Transverse colon (tissue), 4 donors: ENCODE data around the gene CHMP6. TPM values are rescaled to one million over a fixed set of nuclear protein-coding genes. Genes with fewer than 3 reads are reported as not detected.
A peak's percentile ranks its signal among the peaks of the same experiment; 100 is the strongest.

Experiments
- DNase-seq: peaks from one replicate; pipeline ENCODE4 v3.0.0-alpha.2; 2019
- H3K27ac ChIP-seq, 4 donors: fragments of 200-600 bp; sonication (generic); 2 replicates each; pipeline ENCODE4 v1.5.1; 2016 to 2018; ENCODE audit warnings: inconsistent platforms in 4 of 4
- H3K27me3 ChIP-seq: fragments of 200-600 bp; sonication (generic); 2 replicates; pipeline ENCODE4 v1.5.1; 2017; ENCODE audit warnings: inconsistent platforms
- H3K36me3 ChIP-seq, 4 donors: fragments of 200-600 bp; sonication (generic); 2 replicates each; pipeline ENCODE4 v1.5.1; 2017 to 2019; ENCODE audit warnings: inconsistent platforms in 4 of 4
- H3K4me1 ChIP-seq, 4 donors: fragments of 200-600 bp; sonication (generic); 2 replicates each; pipeline ENCODE4 v1.5.1; 2017 to 2020; ENCODE audit warnings: inconsistent platforms in 4 of 4
- H3K4me3 ChIP-seq, 4 donors: fragments of 200-600 bp; sonication (generic); 1 replicate in 1 of 4; 2 replicates in 3 of 4; pipeline versions ENCODE4 v1.5.1 to v1.6.1; 2017 to 2019; ENCODE audit warnings: inconsistent platforms in 4 of 4
- H3K9me3 ChIP-seq, 2 donors: fragments of 200-600 bp; sonication (generic); 2 replicates each; pipeline ENCODE4 v1.5.1; 2017 to 2019; ENCODE audit warnings: inconsistent platforms in 2 of 2
- EP300 ChIP-seq: sonication (generic); formaldehyde crosslinking; IDR thresholded peaks from one replicate; pipeline ENCODE4 v1.6.1; 2017; ENCODE audit warnings: antibody characterized with exemption, low read depth
- POLR2A ChIP-seq: fragments of 450-650 bp; IDR thresholded peaks from one replicate; pipeline ENCODE4 v1.6.1; 2016; ENCODE audit warnings: antibody characterized with exemption, mild to moderate bottlenecking, moderate library complexity
- POLR2AphosphoS5 ChIP-seq, 3 donors: sonication (generic); formaldehyde crosslinking; IDR thresholded peaks; one replicate each; pipeline ENCODE4 v1.6.1; 2016; ENCODE audit warnings: antibody characterized with exemption in 3 of 3
- WGBS, 2 donors: methylation state at CpG; one replicate each; pipeline ENCODE4 v1.1.5; 2018; ENCODE audit warnings: low coverage in 1 of 2; 5-methylcytosine and 5-hydroxymethylcytosine counted together
- in situ Hi-C, 4 donors: fragments of 200-750 bp; cut with MboI; loops; one replicate each; pipeline versions ENCODE4 v1.15.0 to v1.15.1; 2017; ENCODE audit warnings: low sequenced_read_pairs in 3 of 4, low pct_ligation_motif_present in 1 of 4, low pct_unique_long_range_greater_than_20kb in 1 of 4
- intact Hi-C: fragments of 100-400 bp; cut with DNase I; formaldehyde crosslinking; loops from one replicate; pipeline ENCODE4 v1.15.1; 2023; ENCODE audit warnings: low total_unique reads
- total RNA-seq, 4 donors: library from RNA; depleted of rRNA; stranded (reverse); fragments of >200 nt; gene quantifications; one replicate each; pipeline ENCODE4 v1.1.0, GENCODE V29; 2016
- TF ChIP-seq, protein P1 (sequence below), 5 experiments: fragments of 200-600 bp in 3 of 5; fragments of 450-650 bp in 2 of 5; sonication (generic) in 3 of 5; IDR thresholded peaks; 1 replicate in 2 of 5; 2 replicates in 3 of 5; pipeline ENCODE4 v1.5.1; 2016 to 2017; ENCODE audit warnings: antibody characterized with exemption in 5 of 5, inconsistent platforms in 3 of 5, mild to moderate bottlenecking in 2 of 5, moderate library complexity in 1 of 5

Gene CHMP6
- total RNA-seq, 4 donors from 2014 or later, result 38.6 to 107 (median 41.7) TPM

DNA sequence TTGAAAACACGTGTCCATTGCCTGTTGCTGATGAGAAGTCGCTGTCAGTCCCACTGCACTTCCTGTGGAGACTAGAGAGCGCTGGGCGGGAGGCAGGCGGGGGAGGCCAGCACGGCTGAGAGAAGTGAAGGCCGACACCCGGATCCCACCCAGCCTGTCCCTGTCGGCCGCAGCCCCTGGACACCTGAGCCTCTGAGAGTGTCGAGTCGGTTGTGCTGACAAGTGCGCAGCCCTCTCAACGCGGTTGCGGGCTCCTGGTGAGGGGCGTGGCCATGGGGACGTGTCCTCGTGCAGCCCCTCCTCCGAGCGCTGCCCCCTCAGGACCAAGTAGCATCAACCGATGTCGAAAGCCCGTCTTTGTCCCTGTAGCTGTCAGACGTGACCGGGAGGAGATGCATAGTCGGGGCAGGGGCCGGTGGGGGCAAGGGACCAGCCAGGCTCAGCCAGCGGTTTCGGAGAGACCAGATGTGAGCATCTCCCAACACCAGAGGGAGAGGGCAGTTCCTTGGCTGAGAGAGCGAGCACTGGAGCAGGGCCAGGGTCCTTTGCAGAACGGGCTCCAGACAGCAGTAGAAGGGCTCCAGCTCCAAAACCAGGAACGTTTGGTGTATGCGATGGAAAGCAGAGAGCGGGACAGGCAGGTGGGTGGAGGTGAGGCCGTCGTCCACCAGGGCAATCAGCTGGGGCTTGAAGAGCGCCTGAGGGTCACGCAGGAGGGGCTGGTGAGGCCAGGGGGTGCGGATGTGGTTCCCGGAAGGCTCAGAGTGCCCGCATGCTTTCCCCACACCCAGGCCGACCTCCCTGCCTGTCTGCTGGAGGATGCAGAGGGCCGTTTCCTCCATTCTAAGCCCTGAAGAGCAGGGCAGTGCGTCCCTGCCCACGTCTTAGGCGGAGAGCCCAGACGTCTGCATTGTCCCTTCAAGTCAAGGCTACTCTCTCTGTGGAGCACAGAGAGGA lies 43.3 kb upstream of the CHMP6 start:
- peaks cover 0 to 9% (median 3%) of the 10 kb centered on the region in 4 donors for H3K36me3 ChIP-seq
- intact Hi-C loops (no loop called here), in situ Hi-C loops (no loop called here)
- no peak overlapping the region for H3K27ac ChIP-seq
- H3K9me3 ChIP-seq, result no peaks in the 10 kb centered on the region
- H3K4me1 ChIP-seq, result peaks cover 0 to 2% (median 1%) of the 10 kb centered on the region in 4 donors
- TF ChIP-seq, protein P1, sequence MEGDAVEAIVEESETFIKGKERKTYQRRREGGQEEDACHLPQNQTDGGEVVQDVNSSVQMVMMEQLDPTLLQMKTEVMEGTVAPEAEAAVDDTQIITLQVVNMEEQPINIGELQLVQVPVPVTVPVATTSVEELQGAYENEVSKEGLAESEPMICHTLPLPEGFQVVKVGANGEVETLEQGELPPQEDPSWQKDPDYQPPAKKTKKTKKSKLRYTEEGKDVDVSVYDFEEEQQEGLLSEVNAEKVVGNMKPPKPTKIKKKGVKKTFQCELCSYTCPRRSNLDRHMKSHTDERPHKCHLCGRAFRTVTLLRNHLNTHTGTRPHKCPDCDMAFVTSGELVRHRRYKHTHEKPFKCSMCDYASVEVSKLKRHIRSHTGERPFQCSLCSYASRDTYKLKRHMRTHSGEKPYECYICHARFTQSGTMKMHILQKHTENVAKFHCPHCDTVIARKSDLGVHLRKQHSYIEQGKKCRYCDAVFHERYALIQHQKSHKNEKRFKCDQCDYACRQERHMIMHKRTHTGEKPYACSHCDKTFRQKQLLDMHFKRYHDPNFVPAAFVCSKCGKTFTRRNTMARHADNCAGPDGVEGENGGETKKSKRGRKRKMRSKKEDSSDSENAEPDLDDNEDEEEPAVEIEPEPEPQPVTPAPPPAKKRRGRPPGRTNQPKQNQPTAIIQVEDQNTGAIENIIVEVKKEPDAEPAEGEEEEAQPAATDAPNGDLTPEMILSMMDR (IDR thresholded peaks at IDR 0.05), result no peak
- TF ChIP-seq EP300 (no peak), POLR2AphosphoS5 (IDR thresholded peaks at IDR 0.05) (no peak), POLR2A (no peak)
- 88% methylated on average over 48 of the region's 48 CpGs; no CpG with 5 or more reads in 1 of the 2 donors for WGBS, 2 donors
- no peak overlapping the region for H3K4me3 ChIP-seq
- DNase-seq, result no peak
- no peaks in the 10 kb centered on the region for H3K27me3 ChIP-seq

DNA sequence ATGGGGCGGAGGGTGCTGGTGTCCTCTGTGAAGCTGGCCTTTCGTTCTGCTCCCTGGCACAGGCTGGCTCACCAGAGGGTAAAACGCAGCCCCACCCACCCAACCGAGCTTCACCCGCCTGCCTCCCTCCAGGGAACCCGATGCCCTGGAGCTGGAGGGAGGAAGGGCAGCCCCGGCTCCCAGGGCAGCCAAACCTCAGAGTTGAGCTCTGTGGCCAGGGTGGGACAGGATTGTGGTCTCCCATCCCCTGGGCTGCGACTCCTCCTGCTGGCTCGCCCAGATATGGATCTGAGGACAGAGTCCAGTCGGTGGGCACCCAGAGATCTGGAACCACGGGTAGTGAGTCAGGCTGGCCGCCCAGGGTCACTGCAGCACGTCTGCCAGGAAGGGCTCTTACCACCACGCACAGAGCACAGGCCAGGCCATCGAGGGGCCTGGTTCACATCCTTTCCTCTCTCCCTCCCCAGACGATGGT lies 42.6 kb upstream of the CHMP6 start:
- H3K27me3 ChIP-seq, result no peaks in the 10 kb centered on the region
- H3K36me3 ChIP-seq, result peaks cover 0 to 9% (median 3%) of the 10 kb centered on the region in 4 donors
- in situ Hi-C loops (no loop called here), intact Hi-C loops (no loop called here)
- no peak overlapping the region for H3K4me3 ChIP-seq
- WGBS, 2 donors, result 86% methylated on average over 16 of the region's 16 CpGs; no CpG with 5 or more reads in 1 of the 2 donors
- DNase-seq, result no peak
- H3K27ac ChIP-seq, result no peak overlapping the region
- TF ChIP-seq POLR2A (no peak), EP300 (no peak), POLR2AphosphoS5 (IDR thresholded peaks at IDR 0.05) (no peak)
- TF ChIP-seq, protein P1 (IDR thresholded peaks at IDR 0.05), result no peak
- H3K4me1 ChIP-seq, result no peaks in the 10 kb centered on the region
- H3K9me3 ChIP-seq, result no peaks in the 10 kb centered on the region

DNA sequence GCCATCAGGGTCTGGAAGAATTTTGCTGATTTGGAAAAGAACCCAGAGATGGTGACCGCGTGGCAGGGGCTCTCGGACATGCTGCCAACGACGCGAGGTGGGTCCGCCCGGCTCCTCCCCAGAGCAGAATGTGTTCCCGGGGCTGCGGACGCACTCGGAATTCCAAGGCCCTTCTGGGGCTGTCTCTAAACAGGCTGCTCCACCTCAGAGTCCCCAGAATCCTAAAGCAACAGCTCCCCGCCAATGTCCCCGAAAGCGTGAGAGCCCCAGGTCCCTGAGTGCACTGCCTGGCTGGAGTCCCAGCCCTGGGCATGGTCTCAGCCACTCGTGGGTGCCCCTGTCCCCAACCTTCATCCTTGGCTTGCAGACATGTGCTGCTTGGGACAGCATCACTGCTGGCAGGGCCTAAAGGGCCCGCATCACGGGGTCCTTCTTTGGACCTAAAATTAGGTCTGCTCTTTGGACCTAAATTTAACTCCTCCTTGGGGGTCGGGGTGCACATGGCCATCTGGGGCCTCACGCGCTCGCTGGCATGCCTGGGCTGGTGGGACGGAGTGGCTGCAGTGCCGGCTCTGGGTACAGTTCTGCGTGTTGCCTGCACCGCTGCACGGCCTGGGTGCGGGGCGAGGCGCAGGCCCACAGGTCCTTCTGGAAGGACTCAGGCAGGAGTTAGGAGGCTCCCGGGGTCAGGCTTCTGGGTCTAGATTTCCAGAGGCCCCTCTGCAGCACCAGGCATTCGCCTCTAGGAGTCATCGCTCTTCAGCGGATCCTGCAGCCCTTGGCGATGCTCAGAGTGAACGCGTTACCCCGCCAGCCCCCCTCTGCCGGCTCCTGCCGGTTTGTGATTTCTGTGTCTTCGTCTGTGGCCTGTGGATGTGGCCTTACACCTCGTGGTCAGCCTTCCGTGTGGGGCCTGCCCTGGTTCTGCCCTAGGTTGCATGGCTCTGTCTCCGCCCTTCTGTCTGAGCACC lies 41.9 kb upstream of the CHMP6 start:
- in situ Hi-C loops (no loop called here), intact Hi-C loops (no loop called here)
- TF ChIP-seq EP300 (no peak), POLR2AphosphoS5 (IDR thresholded peaks at IDR 0.05) (no peak), POLR2A (no peak)
- TF ChIP-seq, protein P1 (IDR thresholded peaks at IDR 0.05), result no peak
- Histone ChIP-seq H3K36me3 (peaks cover 0 to 9% (median 3%) of the 10 kb centered on the region in 4 donors), H3K27ac (no peak overlapping the region), H3K4me1 (no peaks in the 10 kb centered on the region), H3K27me3 (no peaks in the 10 kb centered on the region), H3K4me3 (no peak overlapping the region), H3K9me3 (no peaks in the 10 kb centered on the region)
- peak; percentile 6 for DNase-seq
- WGBS, 2 donors, result 95 to 100% methylated on average over 4 to 37 of the region's 44 CpGs
